Ectodermal cell (in vitro differentiated cells): ENCODE results near the gene LPXN.

Source experiments
- H3K27ac ChIP-seq: 2 replicates; pipeline ENCODE4 v1.7.0; 2013; ENCODE audit warnings: mild to moderate bottlenecking, low read depth, low read length; ENCODE audit not compliant: insufficient read depth, poor library complexity, severe bottlenecking
- H3K27me3 ChIP-seq: 2 replicates; pipeline ENCODE4 v1.7.0; 2013; ENCODE audit warnings: mild to moderate bottlenecking, low read length; ENCODE audit not compliant: insufficient read depth, control insufficient read depth, poor library complexity, severe bottlenecking
- H3K36me3 ChIP-seq: one replicate; pipeline ENCODE4 v1.7.0; 2013; ENCODE audit warnings: low read length; ENCODE audit not compliant: control insufficient read depth, insufficient read depth
- H3K4me1 ChIP-seq: one replicate; pipeline ENCODE4 v1.7.0; 2013; ENCODE audit warnings: low read length; ENCODE audit not compliant: control insufficient read depth, insufficient read depth
- H3K4me3 ChIP-seq: 2 replicates; pipeline ENCODE4 v1.7.0; 2013; ENCODE audit warnings: low read depth, low read length, control low read depth; ENCODE audit not compliant: insufficient read depth
- H3K9me3 ChIP-seq: 2 replicates; pipeline ENCODE4 v1.7.0; 2013; ENCODE audit warnings: mild to moderate bottlenecking, low read length, moderate library complexity; ENCODE audit not compliant: control insufficient read depth
- WGBS, 2 experiments: methylation state at CpG; one replicate each; pipeline ENCODE4 v1.1.7; 2013; ENCODE audit warnings: missing lambda C conversion rate in 2 of 2; 5-methylcytosine and 5-hydroxymethylcytosine counted together

LPXN gene

DNA sequence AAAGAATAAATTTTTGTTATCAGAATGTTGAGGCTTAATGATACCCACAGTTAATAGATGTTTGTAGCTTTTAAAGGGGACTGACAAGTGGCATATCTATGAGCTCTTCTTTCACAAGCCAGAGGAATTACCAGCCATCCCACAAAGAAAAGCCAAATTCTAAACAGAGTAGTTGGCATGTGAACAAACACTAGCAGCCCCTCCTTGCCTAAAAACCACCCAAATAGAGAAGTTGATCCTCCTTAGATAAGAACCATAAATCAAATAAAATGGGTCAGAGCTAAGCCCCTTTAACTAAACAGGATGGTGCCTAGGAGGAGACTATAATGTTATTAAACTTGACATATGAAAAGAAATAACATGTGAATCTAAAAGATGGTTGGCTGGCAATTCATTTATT, 11.4 kb downstream of the LPXN start:
- Histone ChIP-seq H3K9me3 (no peaks in the 10 kb centered on the region), H3K27me3 (no peaks in the 10 kb centered on the region)

GRCh38 chr11:58562375-58562800, 13.3 kb downstream of the LPXN start:
- Histone ChIP-seq H3K27me3 (no peaks in the 10 kb centered on the region), H3K4me1 (no peaks in the 10 kb centered on the region), H3K4me3 (no peak overlapping the region), H3K27ac (no peak overlapping the region), H3K36me3 (no peaks in the 10 kb centered on the region), H3K9me3 (no peaks in the 10 kb centered on the region)

More for the DNA sequence above, 11.4 kb downstream of the LPXN start:
- Histone ChIP-seq H3K27ac (no peak overlapping the region), H3K4me3 (no peak overlapping the region), H3K36me3 (no peaks in the 10 kb centered on the region), H3K4me1 (no peaks in the 10 kb centered on the region)

DNA sequence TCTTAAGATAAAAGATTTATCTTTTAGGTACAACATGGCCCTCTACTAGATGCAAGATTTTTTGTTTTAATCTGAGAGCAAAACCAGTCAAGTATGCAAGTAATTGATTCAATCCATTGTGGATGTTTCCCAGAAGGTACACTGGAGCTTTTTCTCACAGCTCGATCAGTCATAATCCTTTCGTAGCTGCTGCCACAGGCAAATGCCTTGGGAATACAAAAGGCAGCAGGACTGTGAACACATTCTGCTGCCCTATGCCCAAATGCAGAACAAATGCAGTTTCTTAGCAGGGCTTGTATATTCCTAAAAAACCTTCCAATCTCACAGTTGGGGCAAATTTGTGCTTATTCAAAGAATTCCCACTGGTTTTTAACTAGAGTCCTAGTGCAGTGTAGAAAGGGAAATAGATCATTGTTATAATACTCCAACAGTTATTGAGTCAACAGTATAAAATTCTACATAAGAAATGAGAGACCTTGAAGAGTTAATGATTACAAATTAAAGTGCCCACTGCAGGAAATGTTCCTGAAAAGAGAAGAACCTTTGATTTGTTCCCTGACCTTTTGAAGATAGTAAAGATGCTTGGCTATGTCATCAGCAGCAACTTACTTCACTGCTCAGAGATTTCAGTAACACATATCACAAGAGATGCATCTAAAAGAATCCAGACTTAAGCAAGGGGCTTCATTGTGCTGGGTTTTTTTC, 14.1 kb downstream of the LPXN start:
- Histone ChIP-seq H3K36me3 (no peaks in the 10 kb centered on the region), H3K27me3 (no peaks in the 10 kb centered on the region), H3K9me3 (no peaks in the 10 kb centered on the region), H3K27ac (no peak overlapping the region), H3K4me1 (no peaks in the 10 kb centered on the region), H3K4me3 (no peak overlapping the region)
- 87 to 89% methylated on average over 2 of the region's 2 CpGs for WGBS, 2 experiments

DNA sequence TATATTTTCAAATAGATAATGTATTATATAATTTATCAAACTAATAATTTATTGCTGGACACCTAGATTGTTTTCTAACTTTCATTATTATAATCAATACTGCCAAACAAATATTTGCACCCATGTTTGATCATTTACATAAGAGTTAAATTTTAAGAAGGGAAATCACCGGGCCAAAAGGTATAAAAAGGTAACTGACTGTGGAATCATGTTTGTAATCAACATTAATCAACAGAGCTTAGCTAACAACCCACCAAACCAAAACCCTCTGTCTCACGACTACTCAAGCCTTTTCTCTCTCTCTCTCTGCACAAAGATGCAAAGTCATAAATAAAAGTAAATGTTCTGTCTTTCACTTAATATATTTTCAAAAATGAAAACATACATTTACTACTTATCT, 14.8 kb downstream of the LPXN start:
- H3K4me3 ChIP-seq: no peak overlapping the region
- H3K36me3 ChIP-seq: no peaks in the 10 kb centered on the region
- H3K27ac ChIP-seq: no peak overlapping the region
- no peaks in the 10 kb centered on the region for H3K9me3 ChIP-seq
- WGBS, 2 experiments: 33 to 81% methylated on average over 1 to 2 of the region's 2 CpGs
- H3K4me1 ChIP-seq: no peaks in the 10 kb centered on the region
- H3K27me3 ChIP-seq: no peaks in the 10 kb centered on the region

DNA sequence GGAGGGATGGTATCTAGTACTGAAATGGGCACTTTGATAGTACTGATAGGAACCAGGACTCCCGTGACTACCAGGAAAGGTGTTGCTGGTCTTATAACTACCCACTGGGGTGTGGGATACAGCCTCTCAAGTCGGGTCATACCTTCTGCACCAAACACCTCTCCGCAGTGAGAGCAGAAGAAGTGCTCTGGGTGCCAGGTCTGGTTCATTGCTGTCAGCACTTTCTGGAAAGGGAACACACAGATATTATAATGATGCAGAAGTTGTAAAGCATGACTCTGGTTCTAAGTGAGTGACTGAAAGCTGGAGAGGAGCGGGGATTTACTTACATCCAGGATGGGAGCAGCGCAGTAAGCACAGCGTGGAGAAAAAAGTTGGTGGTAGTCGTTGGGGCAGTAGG, 26.0 kb downstream of the LPXN start:
- peaks cover 7% of the 10 kb centered on the region for H3K4me1 ChIP-seq
- H3K27me3 ChIP-seq: no peaks in the 10 kb centered on the region
- no peaks in the 10 kb centered on the region for H3K9me3 ChIP-seq
- peaks cover 6% of the 10 kb centered on the region for H3K36me3 ChIP-seq
- WGBS, 2 experiments: 92 to 95% methylated on average over 7 of the region's 7 CpGs
- no peak overlapping the region for H3K4me3 ChIP-seq
- no peak overlapping the region for H3K27ac ChIP-seq

GRCh38 chr11:58546841-58547240, 28.8 kb downstream of the LPXN start:
- H3K4me3 ChIP-seq: no peak overlapping the region
- H3K36me3 ChIP-seq: peaks cover 6% of the 10 kb centered on the region
- 88 to 100% methylated on average over 1 of the region's 1 CpG for WGBS, 2 experiments
- no peaks in the 10 kb centered on the region for H3K27me3 ChIP-seq
- H3K27ac ChIP-seq: no peak overlapping the region
- no peaks in the 10 kb centered on the region for H3K9me3 ChIP-seq
- H3K4me1 ChIP-seq: peaks cover 7% of the 10 kb centered on the region

- 93% methylated on average over 25 of the region's 25 CpGs for WGBS, 2 experiments
Measured at GRCh38 chr11:58531865-58532341, 43.8 kb downstream of the LPXN start.

DNA sequence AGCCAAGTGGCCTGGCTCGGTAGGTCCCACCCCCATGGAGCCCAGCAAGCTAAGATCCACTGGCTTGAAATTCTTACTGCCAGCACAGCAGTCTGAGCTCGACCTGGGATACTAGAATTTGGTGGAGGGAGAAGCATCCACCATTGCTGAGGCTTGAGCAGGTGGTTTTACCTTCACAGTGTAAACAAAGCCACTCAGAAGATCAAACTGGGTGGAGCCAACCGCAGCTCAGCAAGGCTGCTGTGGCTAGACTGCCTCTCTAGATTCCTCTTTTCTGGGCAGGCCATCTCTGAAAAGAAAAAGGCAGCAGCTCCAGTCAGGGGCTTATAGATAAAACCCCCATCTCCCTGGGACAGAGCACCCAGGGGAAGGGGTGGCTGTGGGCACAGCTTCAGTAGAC, 45.4 kb downstream of the LPXN start:
- WGBS, 2 experiments: 91 to 92% methylated on average over 3 of the region's 3 CpGs
- no peaks in the 10 kb centered on the region for H3K27me3 ChIP-seq

More at GRCh38 chr11:58531865-58532341, 43.8 kb downstream of the LPXN start:
- peaks cover 3% of the 10 kb centered on the region for H3K36me3 ChIP-seq
- H3K27me3 ChIP-seq: no peaks in the 10 kb centered on the region
- H3K4me3 ChIP-seq: no peak overlapping the region
- H3K4me1 ChIP-seq: no peaks in the 10 kb centered on the region
- H3K27ac ChIP-seq: no peak overlapping the region
- no peaks in the 10 kb centered on the region for H3K9me3 ChIP-seq

GRCh38 chr11:58527429-58527828, 48.2 kb downstream of the LPXN start:
- Histone ChIP-seq H3K4me1 (no peaks in the 10 kb centered on the region), H3K36me3 (peaks cover 3% of the 10 kb centered on the region), H3K4me3 (no peak overlapping the region), H3K27ac (no peak overlapping the region), H3K27me3 (no peaks in the 10 kb centered on the region), H3K9me3 (no peaks in the 10 kb centered on the region)
- WGBS, 2 experiments: 92 to 95% methylated on average over 6 of the region's 6 CpGs

More for the DNA sequence above, 45.4 kb downstream of the LPXN start:
- Histone ChIP-seq H3K4me3 (no peak overlapping the region), H3K27ac (no peak overlapping the region), H3K4me1 (no peaks in the 10 kb centered on the region), H3K36me3 (peaks cover 3% of the 10 kb centered on the region), H3K9me3 (no peaks in the 10 kb centered on the region)

- Histone ChIP-seq H3K4me3 (no peak overlapping the region), H3K36me3 (peaks cover 3% of the 10 kb centered on the region), H3K27me3 (no peaks in the 10 kb centered on the region), H3K4me1 (no peaks in the 10 kb centered on the region), H3K9me3 (no peaks in the 10 kb centered on the region), H3K27ac (no peak overlapping the region)
- 81 to 96% methylated on average over 2 to 3 of the region's 3 CpGs for WGBS, 2 experiments
Measured at GRCh38 chr11:58526721-58527120, 48.9 kb downstream of the LPXN start.
